Activated CD4-positive, alpha-beta T cell treated with anti-CD3 and anti-CD28 coated beads, Interleukin-2, Interleukin-6, amounts not matched to agents 100 ng/mL and 50 ng/mL, durations not matched to agents 16 hours and 8 hours (primary cell): ENCODE data around the gene EXOC4.

Experiments
- DNase-seq: peaks from one replicate; pipeline ENCODE4 v3.0.0-alpha.2; 2020

The EXOC4 gene

GRCh38 chr7:133808493-133808866 is 555.6 kb downstream of the EXOC4 start:
- DNase-seq: no peak

- no peak for DNase-seq
These were observed 560.0 kb downstream of the EXOC4 start for GRCh38 chr7:133812877-133813276.

DNA sequence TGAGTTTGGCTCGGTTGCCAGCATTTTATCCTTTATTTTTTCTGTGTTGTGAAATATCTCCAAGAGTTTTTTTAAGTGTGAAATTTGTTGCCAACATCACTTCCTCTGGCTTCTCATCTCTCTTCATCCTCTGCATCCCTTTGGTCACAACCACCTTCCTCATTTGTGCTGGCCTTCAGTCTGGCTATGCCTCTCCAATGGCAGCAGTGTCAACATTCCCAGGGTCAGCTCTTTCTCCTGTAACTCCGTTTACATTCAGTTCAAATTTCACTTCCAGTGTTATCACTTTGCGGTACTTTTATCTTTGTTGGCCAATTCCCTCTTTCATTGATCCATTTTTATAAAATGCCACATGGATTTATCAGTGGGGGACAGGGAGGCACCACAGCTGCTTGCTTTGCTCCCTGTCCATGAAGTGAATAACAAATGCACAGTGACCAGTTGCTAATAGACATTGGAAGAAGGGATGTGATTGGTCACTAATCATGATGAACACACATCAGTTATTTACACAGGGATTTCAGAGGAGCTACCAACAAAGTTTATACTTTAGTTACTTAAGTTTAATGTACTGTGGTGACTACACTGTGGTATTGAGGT is 562.8 kb downstream of the EXOC4 start:
- no peak for DNase-seq

DNA sequence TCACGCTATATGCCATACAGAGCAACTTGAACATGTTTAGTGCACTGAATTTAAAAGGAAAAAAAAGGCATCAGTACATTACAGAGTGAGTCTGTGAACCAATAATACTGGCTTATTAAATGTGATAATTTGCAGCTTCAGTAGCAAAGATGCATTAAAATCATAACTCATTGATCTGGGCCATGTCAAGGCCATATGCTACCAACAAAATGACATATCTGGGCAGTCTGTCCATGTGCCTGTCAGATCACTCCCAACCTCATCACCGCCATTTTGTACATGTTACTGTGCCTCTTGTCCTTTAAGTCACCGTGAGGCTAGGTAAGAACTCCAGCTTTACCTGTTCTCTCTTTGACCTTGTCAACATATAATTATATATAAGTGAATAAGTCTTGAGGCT is 566.8 kb downstream of the EXOC4 start:
- DNase-seq: no peak

DNA sequence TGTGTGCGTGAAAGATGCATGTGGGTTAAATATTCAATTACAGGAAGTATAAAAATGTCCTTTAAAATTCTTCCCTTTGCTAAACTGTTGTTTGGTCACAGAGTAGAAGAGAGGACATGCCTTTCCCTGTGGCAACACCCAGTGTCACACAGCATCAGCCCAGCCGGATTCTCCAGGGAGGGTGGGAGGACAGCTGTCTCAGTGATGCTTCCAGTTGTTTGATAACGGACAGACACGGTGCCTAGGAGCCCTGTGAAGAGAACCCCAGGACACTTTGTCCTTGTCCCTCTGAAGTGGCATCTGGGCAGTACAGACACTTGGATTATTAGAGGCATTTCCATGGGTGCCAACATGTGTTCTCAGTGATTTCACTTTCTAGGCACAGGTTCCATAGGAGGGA is 567.7 kb downstream of the EXOC4 start:
- no peak for DNase-seq

DNA sequence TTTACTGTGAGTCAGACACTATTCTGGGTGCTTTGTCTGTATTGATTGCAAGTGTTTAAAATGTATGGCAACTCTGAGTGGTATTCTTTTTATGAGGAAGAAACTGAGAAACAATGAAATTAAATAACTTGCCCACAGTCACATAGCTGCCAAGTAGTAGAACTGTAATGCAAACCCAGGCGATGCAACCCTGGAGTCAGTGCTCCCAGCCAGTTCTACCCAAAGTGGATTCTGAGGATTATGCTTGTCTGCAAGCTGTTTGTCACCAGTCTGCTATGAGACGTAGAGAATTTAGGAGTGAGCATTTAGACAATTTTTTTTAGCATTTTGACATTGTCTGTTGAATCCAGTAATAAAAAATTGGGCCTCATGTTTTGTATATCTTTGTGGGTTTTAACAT is 568.3 kb downstream of the EXOC4 start:
- no peak for DNase-seq

DNA sequence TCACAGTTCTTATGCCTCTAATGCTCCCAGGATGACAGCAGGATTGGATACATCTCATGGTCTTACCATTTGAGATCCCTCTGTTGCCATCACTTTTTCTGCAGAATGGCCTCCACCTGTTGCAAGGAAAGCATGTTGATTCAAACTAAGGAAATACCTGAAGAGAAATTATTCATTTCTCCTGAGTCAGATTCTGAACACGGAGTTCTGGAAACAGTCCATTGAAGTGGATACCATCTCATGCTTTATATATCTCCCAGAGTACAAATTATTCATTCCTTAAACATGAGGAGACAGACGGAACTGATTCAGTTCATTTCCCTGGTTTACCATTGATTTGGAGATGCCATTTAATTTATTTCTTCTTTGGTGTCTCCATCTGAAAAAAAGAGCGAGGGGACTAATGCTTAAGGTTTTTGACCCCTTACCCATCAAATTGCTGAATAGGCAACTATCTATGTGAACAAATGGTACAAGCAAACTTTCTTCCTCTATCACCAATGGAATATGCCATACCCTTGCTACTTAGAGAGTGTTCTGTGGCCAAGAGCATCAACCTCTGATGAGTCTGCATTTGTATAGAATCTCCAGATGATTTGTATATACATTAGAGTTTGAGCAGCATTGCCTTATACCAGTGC is 569.2 kb downstream of the EXOC4 start:
- DNase-seq: no peak

DNA sequence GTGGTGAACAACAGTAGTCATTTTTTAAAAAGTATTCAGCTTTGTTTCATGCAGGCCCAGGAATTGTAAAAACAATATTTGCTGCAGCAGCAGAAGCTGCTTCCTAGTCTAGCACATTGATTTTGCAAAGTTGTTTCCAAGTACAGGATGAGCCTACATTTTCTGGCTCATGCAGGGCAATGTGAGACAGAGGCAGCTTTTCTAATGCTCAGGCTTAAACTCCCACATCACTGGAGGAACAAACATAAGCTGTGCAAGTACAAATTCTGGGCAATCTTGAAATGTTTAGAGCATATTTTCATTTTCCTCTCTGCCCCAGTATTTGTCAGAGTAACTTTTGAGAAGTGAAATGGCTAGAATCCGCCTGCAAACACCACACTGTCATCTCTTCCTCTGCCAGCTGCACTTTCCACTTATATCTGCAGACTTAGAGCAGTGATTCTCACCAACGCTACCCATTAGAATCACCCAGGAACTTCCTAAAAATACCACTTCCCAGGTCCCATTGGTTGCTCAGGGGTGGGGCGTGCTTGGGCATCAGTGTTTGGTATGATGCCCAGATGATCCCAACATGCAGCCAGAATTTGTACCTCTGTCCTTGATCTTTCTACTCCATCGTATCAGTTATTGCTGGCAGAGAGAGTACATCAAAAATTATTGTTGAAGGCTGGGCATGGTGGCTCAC is 570.1 kb downstream of the EXOC4 start:
- DNase-seq: no peak

- no peak for DNase-seq
These were observed 571.3 kb downstream of the EXOC4 start for GRCh38 chr7:133824132-133824531.

DNA sequence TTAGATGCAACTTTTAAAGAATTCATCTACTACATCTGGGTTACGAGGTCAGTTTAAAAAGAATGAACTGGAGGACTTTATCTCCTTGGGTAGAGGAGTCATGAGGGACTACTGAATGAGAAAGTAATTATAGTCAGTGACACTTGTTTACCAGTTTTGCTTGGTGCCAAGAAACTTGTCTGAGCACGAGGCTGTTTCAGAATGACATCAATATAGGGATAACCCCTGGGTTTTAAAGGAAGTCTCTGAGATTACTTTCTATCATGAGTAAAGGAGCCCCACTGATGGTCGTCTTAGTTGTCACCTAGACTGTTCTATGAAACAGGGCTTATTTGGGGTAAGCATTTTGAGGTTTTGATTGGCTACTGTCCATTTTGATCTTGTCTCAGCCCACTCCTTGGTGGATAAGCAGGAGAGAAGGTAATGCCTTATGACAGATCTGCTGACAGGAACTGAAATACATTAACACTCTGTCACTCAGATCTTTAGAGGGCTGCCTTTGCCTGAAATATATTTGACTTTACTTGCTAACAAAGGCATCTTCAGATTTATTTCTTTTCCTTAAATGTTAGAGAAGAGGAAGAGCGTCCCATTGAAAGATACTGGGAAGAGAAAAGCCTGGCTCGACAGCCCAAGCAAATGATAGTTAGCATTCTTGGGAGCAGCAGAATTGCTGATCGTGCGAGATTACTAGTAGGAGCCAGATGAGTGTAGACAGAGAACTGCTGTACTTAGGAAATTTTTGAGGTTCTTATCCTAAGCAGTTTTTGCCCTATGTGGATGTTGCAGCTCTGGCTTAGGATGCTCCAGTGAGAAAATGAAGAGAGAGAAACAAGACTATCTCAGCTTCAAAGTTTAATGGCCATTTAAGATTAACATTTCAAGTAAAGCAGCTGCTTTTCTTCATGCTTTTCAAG is 575.1 kb downstream of the EXOC4 start:
- DNase-seq: peak; percentile 1

- no peak for DNase-seq
These were observed 576.0 kb downstream of the EXOC4 start for GRCh38 chr7:133828906-133829305.

DNA sequence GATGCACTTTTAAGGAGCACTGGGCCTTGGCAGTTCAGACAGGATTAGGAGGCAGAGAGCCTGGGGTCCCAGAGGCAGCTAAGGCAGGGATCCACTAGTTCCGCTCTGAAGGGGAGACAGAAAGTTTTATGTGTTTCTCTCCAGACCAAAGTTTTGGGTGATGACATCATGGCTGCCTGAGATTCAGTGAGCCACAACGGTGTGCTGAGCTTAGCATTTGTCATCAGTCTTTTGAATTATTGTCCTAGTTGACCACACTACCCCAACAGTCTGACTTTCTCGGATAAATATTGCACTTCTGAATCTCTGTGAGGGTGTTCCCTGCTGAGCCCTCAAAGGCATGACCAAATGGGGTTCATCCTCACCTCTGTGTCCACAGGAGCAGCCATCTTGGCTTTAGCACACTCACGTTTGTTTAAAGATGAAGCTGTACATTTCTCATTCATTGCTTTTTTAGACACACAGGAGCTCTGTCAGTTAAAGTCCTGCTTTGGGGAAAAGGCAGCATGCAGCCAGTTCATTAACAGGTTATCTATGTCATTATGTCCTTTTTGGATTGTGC is 576.5 kb downstream of the EXOC4 start:
- no peak for DNase-seq

GRCh38 chr7:133830081-133830480 is 577.2 kb downstream of the EXOC4 start:
- no peak for DNase-seq

GRCh38 chr7:133836666-133837065 is 583.8 kb downstream of the EXOC4 start:
- no peak for DNase-seq

DNA sequence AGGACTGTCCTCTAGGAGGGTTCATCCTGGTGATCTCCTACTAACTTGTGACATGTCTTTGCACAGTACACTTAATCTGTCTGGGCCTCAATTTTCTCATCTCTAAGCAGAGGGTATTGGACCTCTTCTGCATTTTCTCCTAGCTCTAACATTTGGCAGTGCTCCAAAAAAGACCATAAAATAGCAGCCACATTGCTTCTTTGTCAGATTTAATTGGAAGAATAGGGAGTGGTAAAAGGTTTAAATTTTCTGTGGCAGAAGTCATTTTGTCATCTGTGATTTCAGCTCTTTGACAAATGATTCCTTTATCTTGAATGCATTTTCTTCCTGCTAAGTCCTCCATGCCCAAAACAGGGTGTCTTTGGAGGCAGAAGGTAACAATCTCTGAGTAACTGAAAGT is 584.3 kb downstream of the EXOC4 start:
- DNase-seq: no peak

DNA sequence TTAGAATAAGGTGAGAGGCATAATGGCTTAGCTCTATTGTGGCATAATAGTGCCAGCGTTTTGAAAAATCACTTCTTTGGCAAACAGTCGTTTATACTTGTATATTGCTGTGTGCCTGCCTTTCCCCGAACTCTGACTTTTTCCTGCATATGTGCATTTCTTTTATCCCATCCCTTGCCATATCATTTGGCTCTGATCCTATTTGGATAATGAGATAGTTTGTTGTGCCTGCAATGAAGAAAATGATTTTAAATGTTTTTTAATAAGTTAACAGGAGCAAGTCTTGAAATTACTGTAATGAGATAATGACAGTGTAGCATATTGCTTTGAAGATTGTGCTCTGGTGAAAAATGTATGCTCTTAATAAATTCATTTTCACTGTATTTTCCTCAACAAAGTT is 586.2 kb downstream of the EXOC4 start:
- no peak for DNase-seq

- no peak for DNase-seq
These were observed 590.5 kb downstream of the EXOC4 start for GRCh38 chr7:133843341-133843740.

DNA sequence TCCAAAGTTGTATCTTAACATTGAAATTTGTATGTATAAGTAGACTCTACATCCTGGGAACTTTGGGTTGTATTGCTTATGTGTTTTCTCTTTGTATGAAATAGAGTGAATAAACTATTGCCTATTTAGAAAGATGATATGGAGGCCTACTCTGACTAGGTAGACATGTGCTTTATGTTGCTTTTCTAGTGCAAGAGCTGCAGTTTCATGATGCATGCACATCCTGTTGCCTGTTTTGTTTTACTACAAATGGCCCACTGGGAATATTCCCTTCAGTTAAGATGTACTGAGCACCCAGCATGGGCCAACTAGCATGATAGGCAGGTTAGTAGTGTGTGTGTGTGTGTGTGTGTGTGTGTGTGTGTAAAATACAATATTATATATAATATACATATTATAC is 592.1 kb downstream of the EXOC4 start:
- DNase-seq: no peak

- DNase-seq: no peak
These were observed 593.5 kb downstream of the EXOC4 start for GRCh38 chr7:133846203-133846945.

- DNase-seq: no peak
These were observed 597.8 kb downstream of the EXOC4 start for GRCh38 chr7:133850497-133851280.

DNA sequence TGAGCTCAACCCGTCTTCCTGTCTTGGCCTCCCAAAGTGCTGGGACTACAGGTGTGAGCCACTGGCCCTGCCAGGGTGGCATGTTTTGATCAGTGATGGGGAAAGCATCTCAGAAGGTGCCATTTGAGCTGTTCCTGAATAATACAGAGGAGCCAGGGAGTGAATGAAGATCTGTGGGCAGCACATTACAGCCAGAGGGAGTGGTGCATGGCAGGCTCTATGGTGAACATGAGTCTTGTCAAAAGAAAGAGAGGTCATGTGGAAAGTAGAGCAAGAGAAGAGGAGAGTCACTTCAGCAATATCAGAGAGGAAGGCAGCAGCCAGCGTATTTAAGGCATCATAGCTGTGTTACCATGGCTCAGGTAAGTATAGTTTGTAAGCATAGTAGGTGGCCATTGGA is 598.5 kb downstream of the EXOC4 start:
- no peak for DNase-seq
